Lower leg skin (tissue), 3 donors: ENCODE results near the gene LMF1.

ENCODE experiments used
- POLR2A ChIP-seq, 2 donors: fragments of 450-650 bp; IDR thresholded peaks; one replicate each; pipeline ENCODE4 v1.6.1; 2016 to 2017; ENCODE audit warnings: antibody characterized with exemption in 2 of 2, mild to moderate bottlenecking in 1 of 2, moderate library complexity in 1 of 2
- TF ChIP-seq, protein P1 (sequence below), 3 donors: fragments of 450-650 bp; IDR thresholded peaks; one replicate each; pipeline ENCODE4 v1.5.1; 2016; ENCODE audit warnings: antibody characterized with exemption in 3 of 3, mild to moderate bottlenecking in 3 of 3, moderate library complexity in 2 of 3

DNA sequence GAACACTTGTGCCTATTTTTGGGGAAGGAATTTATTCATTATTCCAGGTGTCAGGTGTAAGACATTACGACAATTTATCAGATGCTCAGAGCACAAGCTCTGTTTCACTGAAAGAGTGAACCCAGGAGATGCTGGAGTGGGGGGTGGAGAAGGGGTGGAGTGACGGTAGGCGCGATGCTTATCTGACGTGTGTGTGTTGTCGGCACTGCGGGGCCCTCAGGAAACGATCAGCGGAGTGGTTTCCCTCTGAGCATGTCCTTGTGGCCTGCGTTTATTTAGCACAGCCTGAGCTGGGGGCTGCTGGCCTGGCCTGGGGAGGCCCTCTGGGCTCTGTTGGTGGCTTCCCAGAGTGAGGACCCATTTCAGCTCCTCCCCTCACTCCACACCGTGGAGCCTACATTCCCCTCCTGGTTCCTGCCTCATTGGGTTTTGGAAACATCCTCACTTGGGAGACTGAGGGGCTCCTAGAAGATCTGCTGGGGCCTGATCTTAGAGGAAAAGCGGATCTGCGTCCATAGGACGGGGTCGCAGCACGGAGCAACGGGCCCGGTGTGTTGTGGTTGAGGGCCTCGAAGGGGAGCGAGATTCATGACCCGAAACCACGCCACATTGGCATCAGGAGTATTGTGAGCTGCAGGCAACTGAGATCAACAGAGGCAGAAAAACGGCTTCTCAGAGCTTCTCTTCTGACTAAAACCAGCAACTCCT lies 151.3 kb downstream of the LMF1 start:
- TF ChIP-seq, protein P1, sequence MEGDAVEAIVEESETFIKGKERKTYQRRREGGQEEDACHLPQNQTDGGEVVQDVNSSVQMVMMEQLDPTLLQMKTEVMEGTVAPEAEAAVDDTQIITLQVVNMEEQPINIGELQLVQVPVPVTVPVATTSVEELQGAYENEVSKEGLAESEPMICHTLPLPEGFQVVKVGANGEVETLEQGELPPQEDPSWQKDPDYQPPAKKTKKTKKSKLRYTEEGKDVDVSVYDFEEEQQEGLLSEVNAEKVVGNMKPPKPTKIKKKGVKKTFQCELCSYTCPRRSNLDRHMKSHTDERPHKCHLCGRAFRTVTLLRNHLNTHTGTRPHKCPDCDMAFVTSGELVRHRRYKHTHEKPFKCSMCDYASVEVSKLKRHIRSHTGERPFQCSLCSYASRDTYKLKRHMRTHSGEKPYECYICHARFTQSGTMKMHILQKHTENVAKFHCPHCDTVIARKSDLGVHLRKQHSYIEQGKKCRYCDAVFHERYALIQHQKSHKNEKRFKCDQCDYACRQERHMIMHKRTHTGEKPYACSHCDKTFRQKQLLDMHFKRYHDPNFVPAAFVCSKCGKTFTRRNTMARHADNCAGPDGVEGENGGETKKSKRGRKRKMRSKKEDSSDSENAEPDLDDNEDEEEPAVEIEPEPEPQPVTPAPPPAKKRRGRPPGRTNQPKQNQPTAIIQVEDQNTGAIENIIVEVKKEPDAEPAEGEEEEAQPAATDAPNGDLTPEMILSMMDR (IDR thresholded peaks at IDR 0.05) = no peak
- TF ChIP-seq POLR2A (IDR thresholded peaks at IDR 0.05) = no peak
